ENCODE measurements around the gene SPAG7. TPM values are rescaled to one million over a fixed set of nuclear protein-coding genes. Genes with fewer than 3 reads are reported as not detected.

The SPAG7 gene
- polyA plus RNA-seq, 1 of the 3 experiments (the other 2 are of a cell fraction) = 133 TPM

DNA sequence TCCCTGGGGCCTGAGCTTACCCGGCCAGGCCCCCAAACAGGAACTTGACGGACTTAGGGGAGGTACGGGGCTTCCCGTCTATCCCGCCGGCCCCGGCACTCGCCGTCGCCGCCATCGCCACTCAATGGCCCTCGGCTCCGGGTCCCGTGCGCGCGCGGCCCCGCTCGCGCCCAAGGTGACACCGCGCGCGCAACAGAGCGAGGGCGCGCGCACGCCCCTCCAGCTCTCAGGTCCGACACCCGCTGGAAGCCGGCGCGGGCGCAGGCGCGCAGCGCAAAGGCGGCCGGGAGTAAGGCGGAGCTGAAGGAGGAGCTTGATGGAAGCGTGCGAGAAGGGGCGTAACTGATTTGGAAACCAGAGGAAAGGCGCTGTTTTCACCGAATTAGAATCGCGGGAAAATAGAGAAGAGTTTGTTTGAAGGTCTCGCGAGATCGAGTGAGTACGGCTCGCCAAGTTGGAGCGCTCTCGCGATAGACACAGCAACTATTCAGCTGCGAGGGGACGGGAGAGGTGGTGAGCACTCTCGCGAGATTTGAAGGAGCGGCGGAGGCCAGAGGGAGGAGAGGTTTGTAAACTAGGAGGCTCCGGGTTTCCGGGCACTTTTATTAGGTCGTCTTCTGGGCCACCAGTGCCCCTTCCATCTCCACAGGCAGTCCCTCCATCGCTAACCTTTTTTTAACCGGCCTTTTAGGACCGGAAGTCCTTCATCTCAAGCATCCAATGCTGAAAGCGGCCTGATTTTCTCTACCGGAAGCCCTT lies 27.6 kb downstream of the SPAG7 start, which contains the start of the genes RNF167 and SLC25A11:
Gene RNF167 (plus strand): TSS at position 473 of the 759 bp plus-strand sequence. CDS start 642 bp downstream, outside the sequence.
Gene SLC25A11 (minus strand): TSS at position 251 of the 759 bp plus-strand sequence. CDS start 136 bp downstream, at position 115.
- H3K79me2 ChIP-seq (ENCODE audit: insufficient read depth) = peaks cover 63% of the 10 kb centered on the region
- DNase-seq = peak; percentile 98
- H3K4me3 ChIP-seq (ENCODE audit: low read depth in 2 of 2, low read length in 1 of 2) = peak within 1 kb of the TSS; percentile 80 to 86
- ChIA-PET POLR2A (interaction anchor here (0.8 to 2.0 kb wide), 6 partner anchors 12 to 40 kb away, joined by 3 to 35 read pairs (median 10); partner anchors contain the start of genes ENO3 and SPAG7), CTCF (interaction anchor here (1.0 to 3.9 kb wide), 8 partner anchors 9 to 122 kb away, joined by 3 to 29 read pairs (median 3); partner anchors contain the start of genes CHRNE, PFN1 and SPAG7)
- peaks cover 19% of the 10 kb centered on the region for H4K20me1 ChIP-seq (ENCODE audit: insufficient read depth)
- peak within 1 kb of the TSS; percentile 98 for H3K4me2 ChIP-seq
- TF ChIP-seq, protein P1, sequence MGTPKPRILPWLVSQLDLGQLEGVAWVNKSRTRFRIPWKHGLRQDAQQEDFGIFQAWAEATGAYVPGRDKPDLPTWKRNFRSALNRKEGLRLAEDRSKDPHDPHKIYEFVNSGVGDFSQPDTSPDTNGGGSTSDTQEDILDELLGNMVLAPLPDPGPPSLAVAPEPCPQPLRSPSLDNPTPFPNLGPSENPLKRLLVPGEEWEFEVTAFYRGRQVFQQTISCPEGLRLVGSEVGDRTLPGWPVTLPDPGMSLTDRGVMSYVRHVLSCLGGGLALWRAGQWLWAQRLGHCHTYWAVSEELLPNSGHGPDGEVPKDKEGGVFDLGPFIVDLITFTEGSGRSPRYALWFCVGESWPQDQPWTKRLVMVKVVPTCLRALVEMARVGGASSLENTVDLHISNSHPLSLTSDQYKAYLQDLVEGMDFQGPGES (IDR thresholded peaks at IDR 0.05; ENCODE audit: low read depth, low read length) = no peak
- peak; percentile 99 for TF ChIP-seq SIN3A (IDR thresholded peaks at IDR 0.05; ENCODE audit: borderline replicate concordance, low read depth, low read length)
- TF ChIP-seq SMC3 (IDR thresholded peaks at IDR 0.05; ENCODE audit: low read depth, low read length) = no peak
- peak; percentile 84 for TF ChIP-seq MXI1 (IDR thresholded peaks at IDR 0.05; ENCODE audit: low read depth, low read length)
- no peak for TF ChIP-seq TCF12 (IDR thresholded peaks at IDR 0.05)
- TF ChIP-seq TAF1 (IDR thresholded peaks at IDR 0.05; ENCODE audit: borderline replicate concordance, low read depth, low read length) = peak; percentile 46
- TF ChIP-seq CHD2 (IDR thresholded peaks at IDR 0.05; ENCODE audit: low read length, partially characterized antibody) = peak; percentile 99
- TF ChIP-seq NRF1 (IDR thresholded peaks at IDR 0.05; ENCODE audit: low read depth, low read length) = peak; percentile 93
- TF ChIP-seq, protein P2, sequence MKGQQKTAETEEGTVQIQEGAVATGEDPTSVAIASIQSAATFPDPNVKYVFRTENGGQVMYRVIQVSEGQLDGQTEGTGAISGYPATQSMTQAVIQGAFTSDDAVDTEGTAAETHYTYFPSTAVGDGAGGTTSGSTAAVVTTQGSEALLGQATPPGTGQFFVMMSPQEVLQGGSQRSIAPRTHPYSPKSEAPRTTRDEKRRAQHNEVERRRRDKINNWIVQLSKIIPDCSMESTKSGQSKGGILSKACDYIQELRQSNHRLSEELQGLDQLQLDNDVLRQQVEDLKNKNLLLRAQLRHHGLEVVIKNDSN (IDR thresholded peaks at IDR 0.05; ENCODE audit: borderline replicate concordance, low read depth) = no peak
- TF ChIP-seq, protein P3, sequence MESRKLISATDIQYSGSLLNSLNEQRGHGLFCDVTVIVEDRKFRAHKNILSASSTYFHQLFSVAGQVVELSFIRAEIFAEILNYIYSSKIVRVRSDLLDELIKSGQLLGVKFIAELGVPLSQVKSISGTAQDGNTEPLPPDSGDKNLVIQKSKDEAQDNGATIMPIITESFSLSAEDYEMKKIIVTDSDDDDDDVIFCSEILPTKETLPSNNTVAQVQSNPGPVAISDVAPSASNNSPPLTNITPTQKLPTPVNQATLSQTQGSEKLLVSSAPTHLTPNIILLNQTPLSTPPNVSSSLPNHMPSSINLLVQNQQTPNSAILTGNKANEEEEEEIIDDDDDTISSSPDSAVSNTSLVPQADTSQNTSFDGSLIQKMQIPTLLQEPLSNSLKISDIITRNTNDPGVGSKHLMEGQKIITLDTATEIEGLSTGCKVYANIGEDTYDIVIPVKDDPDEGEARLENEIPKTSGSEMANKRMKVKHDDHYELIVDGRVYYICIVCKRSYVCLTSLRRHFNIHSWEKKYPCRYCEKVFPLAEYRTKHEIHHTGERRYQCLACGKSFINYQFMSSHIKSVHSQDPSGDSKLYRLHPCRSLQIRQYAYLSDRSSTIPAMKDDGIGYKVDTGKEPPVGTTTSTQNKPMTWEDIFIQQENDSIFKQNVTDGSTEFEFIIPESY (IDR thresholded peaks at IDR 0.05; ENCODE audit: borderline replicate concordance, low read depth) = peak; percentile 99
- TF ChIP-seq MEF2A (IDR thresholded peaks at IDR 0.05; ENCODE audit: borderline replicate concordance, low read depth) = no peak
- peak; percentile 64; the same call in 1 of the 2 replicates for TF ChIP-seq POLR2AphosphoS5 (IDR thresholded peaks at IDR 0.05; ENCODE audit: low read depth, low read length)
- TF ChIP-seq YY1 (IDR thresholded peaks at IDR 0.05; ENCODE audit: low read depth) = 0 out of 2 replicates have a peak, but pooled peaks have one; percentile 49
- H3K36me3 ChIP-seq (replicated peaks in 1 of 2; ENCODE audit: control insufficient read depth in 1 of 2, insufficient read depth in 2 of 2, low read length in 1 of 2) = peaks cover 30 to 35% of the 10 kb centered on the region in 2 experiments
- H3K4me1 ChIP-seq (ENCODE audit: control insufficient read depth in 1 of 2, insufficient read depth in 2 of 2, low read depth in 1 of 2, low read length in 1 of 2) = peaks cover 16 to 27% of the 10 kb centered on the region in 2 experiments; a peak in 3 of 4 replicates
- H3K27ac ChIP-seq (ENCODE audit: low read depth in 2 of 2, low read length in 1 of 2) = peak within 1 kb of the TSS; percentile 94 to 98
- no peaks in the 10 kb centered on the region for H3K27me3 ChIP-seq (ENCODE audit: insufficient read depth)
- peaks cover 42% of the 10 kb centered on the region for H3F3A ChIP-seq (replicated peaks; ENCODE audit: insufficient read depth)
- H3K9me3 ChIP-seq = no peaks in the 10 kb centered on the region
- peak within 1 kb of the TSS; percentile 83 for H3K9ac ChIP-seq
- whole genome bisulfite sequencing (ENCODE audit: low lambda C conversion rate) = under 1% methylated on average over 56 of the region's 72 CpGs
- H3K9me2 ChIP-seq = no peaks in the 10 kb centered on the region
- H2AFZ ChIP-seq (ENCODE audit: low read depth) = peak within 1 kb of the TSS; percentile 74

Measured in SK-N-SH (cell line).